Neural crest cell (in vitro differentiated cells): ENCODE data around the gene ZDHHC11B. TPM values are rescaled to one million over a fixed set of nuclear protein-coding genes. Genes with fewer than 3 reads are reported as not detected.
A peak's percentile ranks its signal among the peaks of the same experiment; 100 is the strongest.

Source experiments
- DNase-seq: peaks from one replicate; pipeline ENCODE4 v3.0.0; 2021; ENCODE audit warnings: low read depth, mixed read lengths, low spot score
- H3K27ac Mint-ChIP-seq: one replicate; pipeline ENCODE4 v1.8.0; 2021; ENCODE audit warnings: mild to moderate bottlenecking, mixed read lengths; ENCODE audit not compliant: unreplicated experiment
- H3K27me3 Mint-ChIP-seq: 2 replicates; pipeline ENCODE4 v1.8.0; 2021; ENCODE audit warnings: low read depth, mild to moderate bottlenecking, mixed read lengths
- H3K36me3 Mint-ChIP-seq: 2 replicates; pipeline ENCODE4 v1.8.0; 2021; ENCODE audit warnings: low read depth, mild to moderate bottlenecking, mixed read lengths
- H3K4me1 Mint-ChIP-seq: 2 replicates; pipeline ENCODE4 v1.8.0; 2021; ENCODE audit warnings: mixed read lengths
- H3K4me3 Mint-ChIP-seq: one replicate; pipeline ENCODE4 v1.8.0; 2021; ENCODE audit warnings: mild to moderate bottlenecking, mixed read lengths
- H3K9me3 Mint-ChIP-seq: 2 replicates; pipeline ENCODE4 v1.8.0; 2021; ENCODE audit warnings: mixed read lengths
- total RNA-seq: library from RNA; stranded (reverse); gene quantifications from 2 replicates; pipeline ENCODE4 v1.2.1, GENCODE V29; 2021
- TF ChIP-seq, protein P1 (sequence below): fragments of 200-600 bp; sonication (generic); conservative IDR thresholded peaks from 2 replicates; pipeline ENCODE4 v1.5.0; 2021; ENCODE audit warnings: antibody characterized with exemption, mild to moderate bottlenecking

Gene ZDHHC11B
- total RNA-seq, 1 donor from 2014 or later, result 3.0 TPM

DNA sequence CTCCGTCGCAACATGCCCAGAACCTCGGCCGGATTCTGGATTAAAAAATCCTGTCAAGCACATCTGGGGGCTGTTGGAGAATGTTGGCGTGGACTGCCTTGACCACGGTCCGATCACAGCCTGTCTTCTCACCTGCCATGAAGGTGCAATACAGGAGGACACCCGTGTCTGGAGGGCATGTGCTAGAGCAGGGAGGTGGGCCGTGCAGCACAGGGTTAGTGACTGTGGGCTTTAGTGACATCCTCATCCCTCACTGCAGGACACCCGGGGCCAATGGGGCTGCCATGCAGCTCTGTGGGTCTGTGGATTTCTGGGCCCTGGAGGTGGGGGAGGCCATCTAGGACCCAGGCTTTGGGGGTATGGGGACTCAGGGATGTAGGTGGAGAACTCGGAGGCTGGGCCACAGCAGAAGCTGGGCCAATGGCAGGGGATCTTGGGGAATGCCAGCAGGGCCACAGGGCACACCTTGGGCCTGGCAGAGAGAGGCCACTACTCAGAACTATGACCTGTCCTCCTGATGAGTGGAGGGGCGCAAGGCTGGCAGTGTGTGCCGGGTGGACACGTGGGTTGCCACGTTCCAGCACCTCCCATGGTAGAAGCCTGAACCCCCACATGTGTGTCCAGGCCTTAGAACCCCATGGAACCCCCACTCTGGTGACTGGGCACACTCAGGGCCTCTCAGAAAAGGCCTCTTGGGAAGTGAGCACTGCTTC is 23.3 kb downstream of the ZDHHC11B start:
- TF ChIP-seq, protein P1, sequence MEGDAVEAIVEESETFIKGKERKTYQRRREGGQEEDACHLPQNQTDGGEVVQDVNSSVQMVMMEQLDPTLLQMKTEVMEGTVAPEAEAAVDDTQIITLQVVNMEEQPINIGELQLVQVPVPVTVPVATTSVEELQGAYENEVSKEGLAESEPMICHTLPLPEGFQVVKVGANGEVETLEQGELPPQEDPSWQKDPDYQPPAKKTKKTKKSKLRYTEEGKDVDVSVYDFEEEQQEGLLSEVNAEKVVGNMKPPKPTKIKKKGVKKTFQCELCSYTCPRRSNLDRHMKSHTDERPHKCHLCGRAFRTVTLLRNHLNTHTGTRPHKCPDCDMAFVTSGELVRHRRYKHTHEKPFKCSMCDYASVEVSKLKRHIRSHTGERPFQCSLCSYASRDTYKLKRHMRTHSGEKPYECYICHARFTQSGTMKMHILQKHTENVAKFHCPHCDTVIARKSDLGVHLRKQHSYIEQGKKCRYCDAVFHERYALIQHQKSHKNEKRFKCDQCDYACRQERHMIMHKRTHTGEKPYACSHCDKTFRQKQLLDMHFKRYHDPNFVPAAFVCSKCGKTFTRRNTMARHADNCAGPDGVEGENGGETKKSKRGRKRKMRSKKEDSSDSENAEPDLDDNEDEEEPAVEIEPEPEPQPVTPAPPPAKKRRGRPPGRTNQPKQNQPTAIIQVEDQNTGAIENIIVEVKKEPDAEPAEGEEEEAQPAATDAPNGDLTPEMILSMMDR, result no peak
- no peak overlapping the region for H3K4me3 Mint-ChIP-seq
- peaks cover 28% of the 10 kb centered on the region for H3K4me1 Mint-ChIP-seq
- no peaks in the 10 kb centered on the region for H3K27me3 Mint-ChIP-seq
- DNase-seq, result no peak
- no peaks in the 10 kb centered on the region for H3K36me3 Mint-ChIP-seq
- peak overlapping the region; percentile 50 for H3K27ac Mint-ChIP-seq
- H3K9me3 Mint-ChIP-seq, result no peaks in the 10 kb centered on the region

DNA sequence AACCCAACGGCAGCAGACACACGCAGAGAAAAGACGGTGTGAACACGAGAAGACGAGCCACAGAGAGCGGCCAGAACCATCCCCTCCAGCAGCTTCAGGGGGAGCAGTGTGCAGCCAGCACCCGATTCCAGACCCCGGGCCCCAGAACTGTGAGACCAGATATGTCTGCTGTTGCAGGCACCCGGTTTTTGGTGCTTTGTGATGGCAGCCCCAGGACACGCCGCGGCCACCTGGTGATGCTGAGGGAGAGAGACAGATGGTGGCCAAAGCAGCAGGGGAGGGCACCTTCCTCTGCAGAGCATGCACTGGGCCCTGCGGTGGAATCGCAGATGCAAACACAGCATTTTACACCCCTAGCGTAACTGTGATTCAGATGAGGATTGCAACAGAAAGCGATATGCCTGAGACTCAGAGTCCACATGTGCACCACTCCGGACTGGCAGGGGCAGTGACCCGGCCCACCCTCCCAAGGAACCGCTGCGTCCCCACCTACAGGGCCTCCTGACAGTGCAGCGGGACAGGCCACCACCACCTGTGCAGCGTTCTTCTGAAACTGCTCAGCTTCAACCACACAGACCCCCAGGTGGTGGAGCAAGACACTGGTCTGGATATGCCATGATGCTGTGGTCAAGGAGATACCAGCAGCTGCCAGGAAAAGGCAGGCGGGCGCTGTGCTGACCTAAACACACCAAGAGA is 24.0 kb downstream of the ZDHHC11B start:
- Mint-ChIP-seq H3K27ac (no peak overlapping the region), H3K4me3 (no peak overlapping the region), H3K9me3 (no peaks in the 10 kb centered on the region), H3K36me3 (no peaks in the 10 kb centered on the region), H3K4me1 (peaks cover 28% of the 10 kb centered on the region), H3K27me3 (no peaks in the 10 kb centered on the region)
- DNase-seq, result no peak
- TF ChIP-seq, protein P1, result no peak

DNA sequence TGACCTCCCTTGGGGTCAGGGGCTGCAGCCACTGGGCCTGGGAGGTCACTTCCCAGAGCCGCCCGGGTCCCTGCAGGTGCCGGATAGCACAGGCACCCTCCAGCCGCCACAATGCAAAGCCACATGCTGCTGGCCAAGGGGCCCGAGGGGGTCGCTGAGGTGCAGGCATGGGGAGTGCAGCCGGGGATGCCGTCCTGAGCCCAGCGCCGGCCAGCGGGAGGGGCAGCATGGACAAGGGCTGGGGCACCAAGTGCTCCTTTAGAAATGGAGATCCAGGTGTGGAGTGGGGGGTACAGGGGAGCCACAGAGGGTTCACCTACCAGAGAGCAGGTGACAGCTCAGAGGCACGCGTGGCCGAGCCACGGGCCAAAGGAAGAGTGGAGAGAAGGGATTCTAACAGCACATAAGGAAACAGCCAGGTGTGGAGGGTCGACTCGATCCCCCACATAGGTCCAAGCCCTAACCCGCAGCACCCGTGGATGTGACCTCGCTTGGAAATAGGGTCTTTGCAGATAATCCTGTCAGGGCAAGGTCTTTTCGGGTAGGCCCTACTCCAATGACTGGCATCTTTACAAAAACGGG is 24.7 kb downstream of the ZDHHC11B start:
- Mint-ChIP-seq H3K36me3 (no peaks in the 10 kb centered on the region), H3K27me3 (no peaks in the 10 kb centered on the region), H3K9me3 (no peaks in the 10 kb centered on the region), H3K27ac (no peak overlapping the region), H3K4me3 (no peak overlapping the region), H3K4me1 (peaks cover 28% of the 10 kb centered on the region)
- DNase-seq, result no peak
- TF ChIP-seq, protein P1, result no peak

DNA sequence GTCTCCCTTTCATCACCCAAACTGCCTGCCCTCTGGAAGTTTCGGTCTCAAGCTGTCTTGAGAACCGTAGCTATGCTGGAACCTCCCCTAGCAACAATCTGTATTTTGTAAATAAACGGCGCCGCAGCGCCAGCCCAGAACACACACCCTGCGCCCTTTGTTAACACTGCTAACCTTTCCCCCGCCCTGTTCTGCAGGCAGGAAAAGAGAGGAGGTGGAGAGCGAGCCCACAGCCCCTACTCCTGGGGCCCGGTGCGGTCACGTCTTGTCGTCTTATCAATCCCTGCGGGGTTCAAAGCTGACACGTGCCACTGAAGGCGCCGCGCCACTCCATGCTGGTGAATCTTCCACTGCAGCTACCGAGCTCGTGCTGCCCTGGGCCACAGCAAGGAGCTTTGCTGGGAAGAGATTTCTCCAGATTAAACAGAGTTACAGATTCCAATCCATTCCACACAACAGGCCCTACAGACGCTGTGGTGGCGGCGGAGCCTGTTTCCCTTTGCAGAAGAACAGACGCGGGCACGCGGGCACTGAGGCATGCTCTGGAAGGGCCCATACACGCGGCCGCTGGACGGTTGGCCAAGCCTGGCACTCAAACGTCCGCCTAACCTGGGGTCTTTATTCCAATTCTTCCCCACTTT is 25.3 kb downstream of the ZDHHC11B start:
- Mint-ChIP-seq H3K4me3 (peak overlapping the region; percentile 25), H3K9me3 (no peaks in the 10 kb centered on the region), H3K4me1 (peaks cover 28% of the 10 kb centered on the region), H3K36me3 (no peaks in the 10 kb centered on the region), H3K27me3 (peaks cover 1% of the 10 kb centered on the region), H3K27ac (peak overlapping the region; percentile 95)
- no peak for DNase-seq
- TF ChIP-seq, protein P1, result no peak

DNA sequence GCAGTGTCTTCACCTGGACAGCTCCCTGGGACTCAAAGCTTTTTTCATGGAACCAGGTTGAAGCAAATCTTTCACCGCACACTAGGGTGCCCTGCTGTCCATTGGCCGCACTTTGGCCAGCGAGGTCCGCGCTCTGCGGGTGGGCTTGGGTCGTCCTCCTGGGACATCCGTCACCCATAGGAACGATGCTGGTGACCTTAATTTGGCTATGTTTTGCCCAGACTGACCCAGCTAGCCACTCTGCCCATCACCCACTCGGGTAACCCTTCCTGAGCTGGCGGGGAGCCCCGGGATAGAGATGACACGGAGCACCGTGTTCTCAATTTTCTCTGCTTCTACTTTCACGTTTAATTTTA is 25.9 kb downstream of the ZDHHC11B start:
- Mint-ChIP-seq H3K4me1 (peaks cover 28% of the 10 kb centered on the region), H3K4me3 (peak overlapping the region; percentile 25), H3K36me3 (no peaks in the 10 kb centered on the region), H3K27ac (peak overlapping the region; percentile 95), H3K9me3 (no peaks in the 10 kb centered on the region), H3K27me3 (peaks cover 2% of the 10 kb centered on the region)
- DNase-seq, result no peak
- TF ChIP-seq, protein P1, result no peak
